ENCODE results near the gene NEDD4L.

Gene NEDD4L

GRCh38 chr18:58408665-58409064 lies 364.6 kb downstream of the NEDD4L start:
- H3K27ac ChIP-seq (ENCODE audit: extremely low read depth, low read depth, low read length) = no peak overlapping the region
- H3K36me3 ChIP-seq (ENCODE audit: control insufficient read depth in 2 of 2, insufficient read depth in 1 of 2, low read length in 2 of 2) = no peaks in the 10 kb centered on the region
- CTCF ChIA-PET = no interaction called here
- no peak for TF ChIP-seq REPIN1 (tag by site-specific recombination; IDR thresholded peaks at IDR 0.05; ENCODE audit: low read depth)
- no peak for TF ChIP-seq SP3 (tag by site-specific recombination; IDR thresholded peaks at IDR 0.05)
- TF ChIP-seq ZNF248 (tag by site-specific recombination; IDR thresholded peaks at IDR 0.05) = no peak
- TF ChIP-seq ZNF211 (tag by site-specific recombination; IDR thresholded peaks at IDR 0.05; ENCODE audit: low read depth) = no peak
- TF ChIP-seq ZNF624 (tag by site-specific recombination; IDR thresholded peaks at IDR 0.05) = no peak
- no peak for TF ChIP-seq PATZ1 (tag by site-specific recombination; IDR thresholded peaks at IDR 0.05)
- TF ChIP-seq BCL11B (tag by site-specific recombination; IDR thresholded peaks at IDR 0.05; ENCODE audit: low read depth) = no peak
- TF ChIP-seq ZNF221 (tag by site-specific recombination; IDR thresholded peaks at IDR 0.05; ENCODE audit: borderline replicate concordance) = no peak
- no peak for TF ChIP-seq FEZF1 (tag by site-specific recombination; IDR thresholded peaks at IDR 0.05)
- TF ChIP-seq ZBTB10 (tag by site-specific recombination; IDR thresholded peaks at IDR 0.05) = no peak
- TF ChIP-seq ZNF324 (tag by site-specific recombination; IDR thresholded peaks at IDR 0.05) = no peak
- TF ChIP-seq SP7 (tag by site-specific recombination; IDR thresholded peaks at IDR 0.05) = no peak
- no peak for TF ChIP-seq ZNF660 (tag by site-specific recombination; IDR thresholded peaks at IDR 0.05)
- no peak for TF ChIP-seq ZNF10 (tag by site-specific recombination; IDR thresholded peaks at IDR 0.05)
- TF ChIP-seq REST (tag by site-specific recombination; IDR thresholded peaks at IDR 0.05) = no peak
- no peak for TF ChIP-seq ZNF658 (tag by site-specific recombination; IDR thresholded peaks at IDR 0.05)
- TF ChIP-seq ZNF341 (tag by site-specific recombination; IDR thresholded peaks at IDR 0.05; ENCODE audit: low read depth) = no peak
- TF ChIP-seq KLF16 (tag by site-specific recombination; IDR thresholded peaks at IDR 0.05) = no peak
- no peak for TF ChIP-seq KLF7 (tag by site-specific recombination; IDR thresholded peaks at IDR 0.05; ENCODE audit: borderline replicate concordance)
- H3K9me3 ChIP-seq (ENCODE audit: control insufficient read depth, insufficient read depth, low read depth, low read length) = no peaks in the 10 kb centered on the region
- H3K4me3 ChIP-seq (ENCODE audit: low read depth, low read length) = no peak overlapping the region
- H3K4me1 ChIP-seq (ENCODE audit: control insufficient read depth, insufficient read depth, low read length) = peaks cover 3% of the 10 kb centered on the region; the same call in 1 of the 2 replicates
- POLR2A ChIA-PET = no interaction called here
